Fibroblast of pulmonary artery (primary cell): ENCODE measurements around the gene SLC11A1.
A peak's percentile ranks its signal among the peaks of the same experiment; 100 is the strongest.

Source experiments
- DNase-seq: peaks from one replicate; pipeline ENCODE4 v3.0.0-alpha.2; 2010; ENCODE audit warnings: low read depth
- H3K4me3 ChIP-seq: replicated peaks from 2 replicates; pipeline ENCODE4 v1.5.1; 2011; ENCODE audit warnings: low read depth, mild to moderate bottlenecking, control low read depth, low read length, moderate library complexity
- CTCF ChIP-seq: IDR thresholded peaks from 2 replicates; pipeline ENCODE4 v1.5.1; 2011; ENCODE audit warnings: mild to moderate bottlenecking, control low read depth, low read length, inconsistent platforms; ENCODE audit errors: missing control alignments

Gene SLC11A1

GRCh38 chr2:218342837-218343236 is 39.2 kb upstream of the SLC11A1 start:
- H3K4me3 ChIP-seq, result no peak overlapping the region
- no peak for DNase-seq
- no peak for TF ChIP-seq CTCF

GRCh38 chr2:218343591-218343990 is 38.5 kb upstream of the SLC11A1 start:
- peak; percentile 72 for DNase-seq
- no peak for TF ChIP-seq CTCF
- H3K4me3 ChIP-seq, result no peak overlapping the region

DNA sequence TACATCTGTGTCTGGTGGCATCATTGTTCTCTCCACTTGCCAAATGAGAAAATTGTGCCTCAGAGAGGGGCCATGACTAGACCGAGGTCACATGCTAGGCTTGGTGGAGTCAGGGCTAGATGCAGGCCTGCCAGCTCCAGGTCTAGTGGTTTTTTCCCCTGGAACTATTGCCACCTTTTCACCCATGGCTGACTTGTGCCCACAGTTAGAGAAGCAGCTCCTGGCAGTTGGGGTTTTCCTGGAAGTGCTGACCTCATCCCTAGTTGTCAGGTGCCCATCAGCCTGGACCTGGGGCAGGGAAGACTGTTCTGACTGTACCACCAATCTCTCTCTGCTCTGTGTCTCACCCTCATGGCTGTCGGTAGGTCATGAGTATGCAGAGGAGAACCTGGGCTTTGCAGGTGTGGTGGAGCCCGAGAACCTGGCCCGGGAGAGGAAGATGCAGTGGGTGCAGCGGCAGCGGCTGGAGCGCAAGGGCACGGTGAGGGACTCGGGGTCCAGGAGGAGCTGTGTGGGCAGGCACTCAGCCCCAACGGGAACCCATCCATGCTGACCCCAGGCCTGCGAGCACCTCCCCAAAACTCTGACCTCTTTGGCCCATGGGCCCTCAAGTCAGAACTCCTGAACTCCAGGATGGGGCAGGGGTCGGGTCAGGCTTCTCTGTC is 37.9 kb upstream of the SLC11A1 start:
- no peak for DNase-seq
- H3K4me3 ChIP-seq, result no peak overlapping the region
- TF ChIP-seq CTCF, result no peak

- no peak for TF ChIP-seq CTCF
- no peak overlapping the region for H3K4me3 ChIP-seq
- DNase-seq, result no peak
Measured at GRCh38 chr2:218344755-218345417, 37.2 kb upstream of the SLC11A1 start.

- no peak for DNase-seq
- TF ChIP-seq CTCF, result no peak
- no peak overlapping the region for H3K4me3 ChIP-seq
Measured at GRCh38 chr2:218345491-218346236, 36.4 kb upstream of the SLC11A1 start.

DNA sequence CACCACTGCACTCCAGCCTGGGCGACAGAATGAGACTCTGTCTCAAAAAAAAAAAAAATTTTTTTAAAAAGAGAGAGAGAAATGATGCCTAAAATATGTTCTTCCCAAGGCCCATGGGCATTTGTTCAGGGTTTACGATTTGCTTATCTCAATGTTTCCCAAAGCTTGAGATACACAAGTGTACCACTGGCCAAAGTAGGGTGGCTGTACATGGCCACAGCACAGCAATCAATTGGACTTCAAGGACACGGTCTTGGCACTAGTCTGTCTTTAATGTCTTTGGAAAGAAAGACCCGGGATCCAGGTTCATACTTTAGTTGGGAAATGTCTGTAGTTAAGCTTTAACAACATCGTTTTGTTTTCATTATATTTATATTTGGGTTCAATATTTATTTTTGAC is 34.9 kb upstream of the SLC11A1 start:
- no peak for TF ChIP-seq CTCF
- no peak overlapping the region for H3K4me3 ChIP-seq

More for the DNA sequence above, 34.9 kb upstream of the SLC11A1 start:
- no peak for DNase-seq
